ENCODE measurements around the gene ANHX.
A peak's percentile ranks its signal among the peaks of the same experiment; 100 is the strongest.

The ANHX gene

DNA sequence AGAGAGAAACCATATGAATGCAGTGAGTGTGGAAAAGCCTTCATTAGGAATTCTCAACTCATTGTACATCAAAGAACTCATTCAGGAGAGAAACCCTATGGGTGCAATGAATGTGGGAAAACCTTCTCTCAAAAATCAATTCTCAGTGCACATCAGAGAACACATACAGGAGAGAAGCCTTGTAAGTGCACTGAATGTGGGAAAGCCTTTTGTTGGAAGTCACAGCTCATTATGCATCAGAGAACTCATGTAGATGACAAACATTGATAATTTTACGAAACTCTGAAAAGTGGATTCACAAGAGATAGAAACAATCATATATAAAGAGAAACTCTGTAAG is 31.4 kb downstream of the ANHX start:
- in situ Hi-C loops (cut with HindIII; ENCODE audit: low sequenced_read_pairs): no loop called here
- no peak for DNase-seq (ENCODE audit: low read depth)
- no peak overlapping the region for H3K4me3 ChIP-seq (ENCODE audit: low read depth, low read length)
- TF ChIP-seq, protein P1, sequence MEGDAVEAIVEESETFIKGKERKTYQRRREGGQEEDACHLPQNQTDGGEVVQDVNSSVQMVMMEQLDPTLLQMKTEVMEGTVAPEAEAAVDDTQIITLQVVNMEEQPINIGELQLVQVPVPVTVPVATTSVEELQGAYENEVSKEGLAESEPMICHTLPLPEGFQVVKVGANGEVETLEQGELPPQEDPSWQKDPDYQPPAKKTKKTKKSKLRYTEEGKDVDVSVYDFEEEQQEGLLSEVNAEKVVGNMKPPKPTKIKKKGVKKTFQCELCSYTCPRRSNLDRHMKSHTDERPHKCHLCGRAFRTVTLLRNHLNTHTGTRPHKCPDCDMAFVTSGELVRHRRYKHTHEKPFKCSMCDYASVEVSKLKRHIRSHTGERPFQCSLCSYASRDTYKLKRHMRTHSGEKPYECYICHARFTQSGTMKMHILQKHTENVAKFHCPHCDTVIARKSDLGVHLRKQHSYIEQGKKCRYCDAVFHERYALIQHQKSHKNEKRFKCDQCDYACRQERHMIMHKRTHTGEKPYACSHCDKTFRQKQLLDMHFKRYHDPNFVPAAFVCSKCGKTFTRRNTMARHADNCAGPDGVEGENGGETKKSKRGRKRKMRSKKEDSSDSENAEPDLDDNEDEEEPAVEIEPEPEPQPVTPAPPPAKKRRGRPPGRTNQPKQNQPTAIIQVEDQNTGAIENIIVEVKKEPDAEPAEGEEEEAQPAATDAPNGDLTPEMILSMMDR (IDR thresholded peaks at IDR 0.05; ENCODE audit: low read depth, low read length, missing control alignments): no peak

DNA sequence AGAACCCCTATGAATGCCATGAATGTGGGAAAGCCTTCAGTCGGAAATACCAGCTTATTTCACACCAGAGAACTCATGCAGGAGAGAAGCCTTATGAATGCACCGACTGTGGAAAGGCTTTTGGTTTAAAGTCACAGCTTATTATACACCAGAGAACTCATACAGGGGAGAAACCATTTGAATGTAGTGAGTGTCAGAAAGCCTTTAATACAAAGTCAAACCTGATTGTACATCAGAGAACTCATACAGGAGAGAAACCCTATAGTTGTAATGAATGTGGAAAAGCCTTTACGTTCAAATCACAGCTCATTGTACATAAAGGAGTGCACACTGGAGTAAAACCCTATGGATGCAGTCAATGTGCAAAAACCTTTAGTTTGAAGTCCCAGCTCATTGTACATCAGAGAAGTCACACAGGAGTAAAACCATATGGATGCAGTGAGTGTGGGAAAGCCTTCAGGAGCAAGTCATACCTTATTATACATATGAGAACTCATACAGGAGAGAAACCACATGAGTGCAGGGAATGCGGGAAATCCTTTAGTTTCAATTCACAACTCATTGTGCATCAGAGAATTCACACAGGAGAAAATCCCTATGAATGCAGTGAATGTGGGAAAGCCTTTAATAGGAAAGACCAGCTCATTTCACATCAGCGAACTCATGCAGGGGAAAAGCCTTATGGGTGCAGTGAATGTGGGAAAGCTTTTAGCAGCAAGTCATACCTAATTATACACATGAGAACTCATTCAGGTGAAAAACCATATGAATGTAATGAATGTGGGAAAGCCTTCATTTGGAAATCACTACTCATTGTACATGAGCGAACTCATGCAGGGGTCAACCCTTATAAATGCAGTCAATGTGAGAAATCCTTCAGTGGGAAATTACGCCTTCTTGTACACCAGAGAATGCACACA is 32.1 kb downstream of the ANHX start:
- in situ Hi-C loops (cut with HindIII; ENCODE audit: low sequenced_read_pairs): no loop called here
- no peak for DNase-seq (ENCODE audit: low read depth)
- TF ChIP-seq, protein P1 (IDR thresholded peaks at IDR 0.05; ENCODE audit: low read depth, low read length, missing control alignments): no peak
- no peak overlapping the region for H3K4me3 ChIP-seq (ENCODE audit: low read depth, low read length)

DNA sequence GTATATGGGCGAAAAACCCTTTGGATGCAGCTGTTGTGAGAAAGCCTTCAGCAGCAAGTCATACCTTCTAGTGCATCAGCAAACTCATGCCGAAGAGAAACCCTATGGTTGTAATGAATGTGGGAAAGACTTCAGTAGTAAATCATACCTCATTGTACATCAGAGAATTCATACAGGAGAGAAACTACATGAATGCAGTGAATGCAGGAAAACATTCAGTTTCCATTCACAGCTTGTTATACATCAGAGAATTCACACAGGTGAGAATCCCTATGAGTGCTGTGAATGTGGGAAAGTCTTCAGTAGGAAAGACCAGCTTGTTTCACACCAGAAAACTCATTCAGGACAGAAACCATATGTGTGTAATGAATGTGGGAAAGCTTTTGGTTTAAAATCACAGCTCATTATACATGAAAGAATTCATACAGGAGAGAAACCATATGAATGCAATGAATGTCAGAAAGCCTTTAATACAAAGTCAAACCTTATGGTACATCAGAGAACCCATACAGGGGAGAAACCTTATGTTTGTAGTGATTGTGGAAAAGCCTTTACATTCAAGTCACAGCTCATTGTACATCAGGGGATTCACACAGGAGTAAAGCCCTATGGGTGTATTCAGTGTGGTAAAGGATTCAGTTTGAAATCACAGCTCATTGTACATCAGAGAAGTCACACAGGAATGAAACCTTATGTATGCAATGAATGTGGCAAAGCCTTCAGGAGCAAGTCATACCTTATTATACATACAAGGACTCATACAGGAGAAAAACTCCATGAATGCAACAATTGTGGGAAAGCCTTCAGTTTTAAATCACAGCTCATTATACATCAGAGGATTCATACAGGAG is 33.0 kb downstream of the ANHX start:
- in situ Hi-C loops (cut with HindIII; ENCODE audit: low sequenced_read_pairs): no loop called here
- peak; percentile 1 for DNase-seq (ENCODE audit: low read depth)
- TF ChIP-seq, protein P1 (IDR thresholded peaks at IDR 0.05; ENCODE audit: low read depth, low read length, missing control alignments): no peak
- H3K4me3 ChIP-seq (ENCODE audit: low read depth, low read length): no peak overlapping the region

DNA sequence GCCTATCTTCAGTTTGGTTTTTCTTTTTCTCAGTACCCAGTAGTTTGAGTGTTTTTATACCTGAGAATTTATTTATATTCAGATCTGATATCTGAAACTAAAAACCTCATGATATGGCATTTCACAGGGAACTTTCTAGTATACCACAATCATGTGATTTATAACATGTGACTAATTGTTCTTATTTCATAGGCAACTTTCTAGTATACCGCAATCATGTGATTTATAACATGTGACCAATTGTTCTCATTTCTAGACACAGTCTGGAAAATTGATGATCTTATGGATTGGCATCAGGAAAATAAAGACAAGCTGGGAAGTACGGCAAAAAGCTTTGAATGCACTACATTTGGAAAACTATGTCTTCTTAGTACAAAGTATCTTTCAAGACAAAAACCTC is 33.8 kb downstream of the ANHX start:
- no peak for DNase-seq (ENCODE audit: low read depth)
- no peak overlapping the region for H3K4me3 ChIP-seq (ENCODE audit: low read depth, low read length)
- in situ Hi-C loops (cut with HindIII; ENCODE audit: low sequenced_read_pairs): no loop called here
- TF ChIP-seq, protein P1 (IDR thresholded peaks at IDR 0.05; ENCODE audit: low read depth, low read length, missing control alignments): no peak

DNA sequence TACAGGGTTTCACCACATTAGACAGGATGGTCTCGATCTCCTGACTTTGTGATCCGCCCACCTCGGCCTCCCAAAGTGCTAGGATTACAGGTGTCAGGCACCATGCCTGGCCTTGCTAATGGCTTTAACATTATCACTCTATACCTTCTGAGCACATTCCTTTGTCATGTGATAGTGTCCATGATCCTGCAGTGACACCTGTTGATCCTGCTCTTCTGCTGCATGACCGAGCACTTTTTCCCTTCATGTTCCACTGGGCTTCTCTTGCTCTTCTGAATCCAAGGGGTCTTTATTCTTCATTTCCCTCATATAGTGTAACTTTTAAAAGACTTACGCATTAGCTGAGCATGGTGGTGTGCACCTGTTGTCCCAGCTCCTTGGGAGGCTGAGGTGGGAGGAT is 42.8 kb downstream of the ANHX start:
- no peak overlapping the region for H3K4me3 ChIP-seq (ENCODE audit: low read depth, low read length)
- in situ Hi-C loops (cut with HindIII; ENCODE audit: low sequenced_read_pairs): no loop called here
- TF ChIP-seq, protein P1 (IDR thresholded peaks at IDR 0.05; ENCODE audit: low read depth, low read length, missing control alignments): no peak
- DNase-seq (ENCODE audit: low read depth): no peak

DNA sequence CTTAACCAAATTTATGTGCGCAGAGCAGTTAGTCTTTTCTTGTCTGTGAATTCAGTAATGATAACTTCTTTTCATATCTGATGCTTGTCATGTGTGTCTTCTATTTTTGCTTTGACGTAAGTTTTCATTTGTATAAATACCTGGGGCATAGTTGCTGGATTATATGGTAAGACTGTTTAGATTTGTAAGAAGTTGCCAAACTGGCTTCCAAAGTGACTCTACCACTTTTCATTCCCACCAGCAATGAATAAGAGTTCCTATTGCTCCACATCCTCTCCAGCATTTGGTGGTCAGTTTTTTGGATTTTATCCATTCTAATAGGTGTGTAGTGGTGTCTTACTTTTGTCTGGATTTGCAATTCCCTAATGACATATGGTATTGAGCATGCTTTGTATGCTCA is 45.5 kb downstream of the ANHX start:
- DNase-seq (ENCODE audit: low read depth): no peak
- TF ChIP-seq, protein P1 (IDR thresholded peaks at IDR 0.05; ENCODE audit: low read depth, low read length, missing control alignments): no peak
- in situ Hi-C loops (cut with HindIII; ENCODE audit: low sequenced_read_pairs): no loop called here
- H3K4me3 ChIP-seq (ENCODE audit: low read depth, low read length): no peak overlapping the region

Measured in astrocyte of the cerebellum (primary cell).